BLaER1 treated with 17β-estradiol and CSF1 and Interleukin-3, amounts not matched to agents 10 nM and 100 nM (cell line): ENCODE measurements around the gene ZDHHC7.

ENCODE experiments used
- H3K27ac ChIP-seq, 11 experiments: shearing (Covaris generic); formaldehyde crosslinking; 2 replicates each; pipeline ENCODE4 v1.8.1; 2022
- H3K27me3 ChIP-seq, 11 experiments: shearing (Covaris generic); formaldehyde crosslinking; 2 replicates each; pipeline ENCODE4 v1.8.1; 2022
- H3K36me3 ChIP-seq, 11 experiments: shearing (Covaris generic); formaldehyde crosslinking; 2 replicates each; pipeline ENCODE4 v1.8.1; 2022
- H3K4me1 ChIP-seq, 10 experiments: shearing (Covaris generic); formaldehyde crosslinking; 2 replicates each; pipeline ENCODE4 v1.8.1; 2022
- H3K4me2 ChIP-seq, 11 experiments: shearing (Covaris generic); formaldehyde crosslinking; 2 replicates each; pipeline ENCODE4 v1.8.1; 2022
- H3K4me3 ChIP-seq, 10 experiments: shearing (Covaris generic); formaldehyde crosslinking; 2 replicates each; pipeline ENCODE4 v1.8.1; 2022
- H3K9ac ChIP-seq, 11 experiments: shearing (Covaris generic); formaldehyde crosslinking; 2 replicates each; pipeline ENCODE4 v1.8.1; 2022
- H3K9me3 ChIP-seq, 11 experiments: shearing (Covaris generic); formaldehyde crosslinking; replicated peaks in 1 of 11; 2 replicates each; pipeline ENCODE4 v1.8.1; 2022
- H4K20me1 ChIP-seq, 11 experiments: shearing (Covaris generic); formaldehyde crosslinking; 2 replicates each; pipeline ENCODE4 v1.8.1; 2022
- Cebpa-rat ChIP-seq, 11 experiments: shearing (Covaris generic); IDR thresholded peaks; 2 replicates each; pipeline ENCODE4 v1.8.1; 2022

ZDHHC7 gene

DNA sequence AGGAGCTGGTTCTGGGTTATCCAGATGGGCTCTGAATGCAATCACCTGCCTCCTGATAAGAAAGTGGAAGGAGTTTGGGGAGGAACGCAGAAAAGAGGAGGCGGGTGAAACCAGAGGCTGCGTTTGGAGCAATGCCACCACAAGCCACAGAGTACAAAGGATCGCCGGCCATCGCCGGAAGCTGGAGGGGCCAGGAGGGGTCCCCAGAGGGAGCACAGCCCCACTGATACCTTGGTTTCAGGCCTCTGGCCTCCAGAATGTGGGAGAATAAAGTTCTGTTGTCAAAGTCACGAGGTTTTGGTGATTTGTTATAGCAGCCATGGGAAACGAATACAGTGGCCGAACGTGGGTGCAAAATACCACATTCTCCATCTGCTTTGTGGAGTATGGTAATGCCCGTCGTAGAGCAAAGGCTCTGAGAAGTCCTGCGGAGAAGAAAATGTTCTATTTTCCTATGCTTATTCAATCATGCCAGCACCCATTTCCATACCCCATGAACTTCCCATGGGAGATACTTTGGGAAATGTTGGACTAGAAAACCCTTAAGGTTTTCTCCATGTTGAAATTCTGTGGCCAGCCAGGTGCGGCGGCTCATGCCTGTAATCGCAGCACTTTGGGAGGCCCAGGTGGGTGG is 51.4 kb downstream of the ZDHHC7 start:
- no peaks in the 10 kb centered on the region for H3K9me3 ChIP-seq
- peaks cover 18 to 30% (median 27%) of the 10 kb centered on the region in 10 experiments for H3K4me1 ChIP-seq
- H4K20me1 ChIP-seq = peaks cover 0 to 13% (median 0%) of the 10 kb centered on the region in 11 experiments; a peak in 9 of 22 replicates
- H3K36me3 ChIP-seq = no peaks in the 10 kb centered on the region
- H3K9ac ChIP-seq = peak overlapping the region in 2 of 11 experiments; percentile 8 to 15; a peak in 1 of 22 replicates
- peak overlapping the region; percentile 39 to 91 (median 74) for H3K4me2 ChIP-seq
- H3K27me3 ChIP-seq = peaks cover 0 to 30% (median 7%) of the 10 kb centered on the region in 11 experiments; a peak in 11 of 22 replicates
- H3K4me3 ChIP-seq = no peak overlapping the region; a peak in 1 of 20 replicates
- peak overlapping the region in 2 of 11 experiments; percentile 1 to 12; a peak in 1 of 22 replicates for H3K27ac ChIP-seq
- TF ChIP-seq Cebpa-rat (IDR thresholded peaks at IDR 0.05) = no peak

DNA sequence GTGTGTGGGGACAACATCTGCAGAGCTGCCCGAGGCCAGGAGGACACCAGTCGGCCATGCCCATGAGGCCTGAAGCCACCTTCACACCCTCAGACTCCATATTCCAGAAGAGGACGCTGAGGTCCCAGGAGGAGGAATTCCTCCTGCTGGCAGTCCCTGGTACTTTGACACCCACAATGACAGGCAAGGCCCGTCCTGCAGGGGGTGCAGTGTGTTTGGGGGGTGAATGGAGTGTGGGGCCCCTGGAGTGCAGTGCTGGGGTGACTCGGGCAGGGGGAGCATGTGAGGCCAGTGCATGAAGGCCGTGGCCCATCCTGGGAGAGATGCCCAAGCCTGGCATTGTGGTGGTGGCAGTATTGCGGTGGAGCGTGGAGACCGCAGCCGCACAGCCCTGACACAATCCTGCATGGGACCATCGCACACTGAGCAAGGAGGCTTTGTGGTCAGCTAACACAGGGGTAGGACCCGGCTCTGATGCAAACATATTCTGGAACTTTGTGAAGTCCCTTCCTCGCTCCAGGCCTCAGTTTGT is 52.2 kb downstream of the ZDHHC7 start:
- Histone ChIP-seq H3K27ac (peak overlapping the region in 1 of 11 experiments; percentile 1; a peak in 1 of 22 replicates), H3K9me3 (no peaks in the 10 kb centered on the region)

DNA sequence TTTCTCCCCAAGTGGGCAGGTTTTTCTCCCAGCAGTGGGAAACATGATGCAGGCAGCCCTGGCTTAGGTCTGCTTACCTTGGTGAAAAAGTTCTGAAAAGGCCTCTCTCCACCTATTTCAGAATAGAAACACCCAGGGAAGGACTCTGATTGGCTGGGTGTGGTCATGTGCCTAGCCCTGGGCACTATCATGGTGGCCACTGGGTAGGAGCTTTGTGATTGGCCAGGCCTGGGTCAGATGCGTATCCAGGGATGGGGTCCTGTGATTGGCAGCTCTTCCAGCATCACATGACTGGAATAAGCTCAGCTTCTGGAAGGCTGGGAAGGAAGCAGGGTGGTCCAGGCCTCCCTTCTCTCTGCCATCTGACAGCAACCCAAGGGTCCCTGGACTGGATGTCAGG is 53.5 kb downstream of the ZDHHC7 start:
- Histone ChIP-seq H3K4me2 (no peak overlapping the region), H4K20me1 (peaks cover 0 to 14% (median 0%) of the 10 kb centered on the region in 11 experiments; a peak in 9 of 22 replicates)
- no peak for TF ChIP-seq Cebpa-rat (IDR thresholded peaks at IDR 0.05)

More for the DNA sequence above, 52.2 kb downstream of the ZDHHC7 start:
- peaks cover 0 to 13% (median 0%) of the 10 kb centered on the region in 11 experiments; a peak in 9 of 22 replicates for H4K20me1 ChIP-seq
- 0 out of 22 replicates have a peak overlapping the region, but pooled peaks of 2 of the 11 experiments have one; percentile 8 to 15 for H3K9ac ChIP-seq
- H3K27me3 ChIP-seq = peaks cover 0 to 30% (median 7%) of the 10 kb centered on the region in 11 experiments; a peak in 11 of 22 replicates
- H3K4me1 ChIP-seq = peaks cover 18 to 30% (median 27%) of the 10 kb centered on the region in 10 experiments
- no peaks in the 10 kb centered on the region for H3K36me3 ChIP-seq
- H3K4me2 ChIP-seq = peak overlapping the region; percentile 39 to 91 (median 74)
- TF ChIP-seq Cebpa-rat (IDR thresholded peaks at IDR 0.05) = peak in 3 of 11 experiments; percentile 26 to 42 (median 27); a peak in 2 of 22 replicates
- no peak overlapping the region; a peak in 1 of 20 replicates for H3K4me3 ChIP-seq

GRCh38 chr16:84957192-84957591 is 54.1 kb downstream of the ZDHHC7 start:
- Histone ChIP-seq H3K9me3 (no peaks in the 10 kb centered on the region), H3K4me2 (no peak overlapping the region), H3K27me3 (peaks cover 0 to 26% (median 7%) of the 10 kb centered on the region in 11 experiments; a peak in 11 of 22 replicates), H3K27ac (no peak overlapping the region), H4K20me1 (peaks cover 0 to 17% (median 0%) of the 10 kb centered on the region in 11 experiments; a peak in 9 of 22 replicates), H3K9ac (no peak overlapping the region), H3K36me3 (no peaks in the 10 kb centered on the region), H3K4me1 (peaks cover 28 to 44% (median 35%) of the 10 kb centered on the region in 10 experiments), H3K4me3 (no peak overlapping the region)
- TF ChIP-seq Cebpa-rat (IDR thresholded peaks at IDR 0.05) = no peak

More for the DNA sequence above, 53.5 kb downstream of the ZDHHC7 start:
- Histone ChIP-seq H3K4me1 (peaks cover 27 to 38% (median 33%) of the 10 kb centered on the region in 10 experiments), H3K4me3 (no peak overlapping the region), H3K27me3 (peaks cover 0 to 26% (median 7%) of the 10 kb centered on the region in 11 experiments; a peak in 11 of 22 replicates), H3K9me3 (no peaks in the 10 kb centered on the region), H3K9ac (no peak overlapping the region), H3K27ac (no peak overlapping the region), H3K36me3 (no peaks in the 10 kb centered on the region)

DNA sequence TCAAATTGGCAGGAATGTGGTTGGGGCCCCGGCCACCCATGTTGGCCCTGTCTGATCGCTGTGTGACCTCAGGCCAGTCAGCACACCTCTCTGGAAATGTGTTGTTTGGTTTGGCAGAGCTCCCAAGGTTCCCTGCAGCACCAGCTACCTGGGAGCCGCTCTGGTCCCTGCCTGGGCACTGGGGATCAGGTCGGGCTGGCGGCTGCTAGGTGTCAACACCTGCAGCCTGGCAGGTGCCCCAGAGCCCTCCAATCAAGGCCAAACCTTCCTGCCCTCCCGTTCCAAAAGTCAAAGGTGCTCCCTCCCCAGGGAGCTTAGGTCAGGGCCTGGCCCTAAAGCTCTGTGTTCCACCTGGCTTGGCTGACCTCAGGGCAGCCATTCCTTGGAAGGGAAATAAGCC is 55.9 kb downstream of the ZDHHC7 start:
- Histone ChIP-seq H3K9ac (no peak overlapping the region), H3K36me3 (no peaks in the 10 kb centered on the region), H3K4me3 (no peak overlapping the region), H3K27ac (no peak overlapping the region), H3K4me2 (no peak overlapping the region), H3K4me1 (peaks cover 21 to 37% (median 27%) of the 10 kb centered on the region in 10 experiments), H4K20me1 (peaks cover 0 to 25% (median 0%) of the 10 kb centered on the region in 11 experiments; a peak in 8 of 22 replicates), H3K27me3 (peaks cover 0 to 13% (median 7%) of the 10 kb centered on the region in 11 experiments; a peak in 9 of 22 replicates), H3K9me3 (no peaks in the 10 kb centered on the region)
- TF ChIP-seq Cebpa-rat (IDR thresholded peaks at IDR 0.05) = no peak

GRCh38 chr16:84953190-84953746 is 58.1 kb downstream of the ZDHHC7 start:
- Histone ChIP-seq H3K4me1 (peaks cover 14 to 31% (median 25%) of the 10 kb centered on the region in 10 experiments), H3K36me3 (no peaks in the 10 kb centered on the region), H3K27ac (no peak overlapping the region), H4K20me1 (peaks cover 0 to 16% (median 0%) of the 10 kb centered on the region in 11 experiments; a peak in 4 of 22 replicates), H3K4me2 (peak overlapping the region in 9 of 11 experiments; percentile 1 to 67 (median 48); a peak in 12 of 22 replicates), H3K9me3 (no peaks in the 10 kb centered on the region), H3K27me3 (peaks cover 0 to 16% (median 3%) of the 10 kb centered on the region in 11 experiments; a peak in 4 of 22 replicates), H3K4me3 (no peak overlapping the region), H3K9ac (peak overlapping the region in 2 of 11 experiments; percentile 11 to 31; a peak in 2 of 22 replicates)
- no peak for TF ChIP-seq Cebpa-rat (IDR thresholded peaks at IDR 0.05)

DNA sequence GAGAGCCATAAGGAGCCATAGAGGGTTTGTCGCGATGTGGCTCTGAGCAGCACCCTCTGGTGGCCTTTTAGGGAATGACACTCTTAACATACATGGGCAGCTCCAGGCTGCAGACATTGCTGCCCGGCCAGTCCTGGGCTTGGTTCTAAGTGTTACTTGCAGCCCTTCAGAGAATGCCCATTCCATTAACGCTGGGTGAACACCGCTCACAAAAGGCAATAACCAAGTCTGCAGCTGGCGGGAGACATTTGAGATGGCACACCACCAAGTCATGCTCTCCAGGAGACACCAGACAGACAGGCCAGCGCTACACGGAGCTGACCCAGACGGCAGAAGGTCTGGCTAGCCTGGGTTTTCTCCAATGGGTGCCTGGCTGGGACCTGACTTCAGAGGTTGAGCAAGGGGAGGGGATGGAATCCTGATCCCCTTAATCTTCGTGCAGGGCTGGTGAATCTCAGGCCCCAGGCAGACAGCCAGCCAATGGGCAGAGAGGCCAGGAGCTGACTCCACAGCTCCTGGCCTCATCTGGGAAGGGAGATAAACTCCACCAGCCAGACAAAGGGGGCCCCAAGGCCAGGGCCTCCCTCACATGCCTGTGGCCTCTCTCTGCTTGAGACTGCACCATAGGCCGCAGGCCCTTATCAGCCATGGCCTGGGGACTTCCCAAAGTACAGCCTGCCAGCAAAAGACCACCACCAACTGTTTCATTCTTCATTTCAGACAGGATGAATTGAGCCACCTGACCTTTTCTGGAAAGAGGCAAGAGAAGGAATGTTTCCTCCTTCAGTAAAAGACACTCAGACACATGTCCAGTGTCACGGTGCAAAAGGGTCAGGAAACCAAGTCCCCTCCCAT is 58.8 kb downstream of the ZDHHC7 start:
- TF ChIP-seq Cebpa-rat (IDR thresholded peaks at IDR 0.05) = no peak
- H3K27ac ChIP-seq = no peak overlapping the region
- H3K9me3 ChIP-seq = no peaks in the 10 kb centered on the region
- H3K4me1 ChIP-seq = peaks cover 21 to 38% (median 32%) of the 10 kb centered on the region in 10 experiments
- no peaks in the 10 kb centered on the region for H3K36me3 ChIP-seq
- H4K20me1 ChIP-seq = peaks cover 0 to 23% (median 0%) of the 10 kb centered on the region in 11 experiments; a peak in 4 of 22 replicates
- peaks cover 0 to 17% (median 3%) of the 10 kb centered on the region in 11 experiments; a peak in 4 of 22 replicates for H3K27me3 ChIP-seq
- H3K9ac ChIP-seq = peak overlapping the region in 2 of 11 experiments; percentile 11 to 31; a peak in 1 of 22 replicates
- peak overlapping the region in 9 of 11 experiments; percentile 1 to 67 (median 48); a peak in 12 of 22 replicates for H3K4me2 ChIP-seq
- H3K4me3 ChIP-seq = no peak overlapping the region

- peaks cover 0 to 25% (median 0%) of the 10 kb centered on the region in 11 experiments; a peak in 4 of 22 replicates for H4K20me1 ChIP-seq
- H3K36me3 ChIP-seq = no peaks in the 10 kb centered on the region
- no peaks in the 10 kb centered on the region for H3K9me3 ChIP-seq
- H3K4me2 ChIP-seq = no peak overlapping the region
- no peak overlapping the region for H3K9ac ChIP-seq
- no peak for TF ChIP-seq Cebpa-rat (IDR thresholded peaks at IDR 0.05)
- H3K4me3 ChIP-seq = no peak overlapping the region
- no peak overlapping the region for H3K27ac ChIP-seq
- H3K4me1 ChIP-seq = peaks cover 32 to 49% (median 42%) of the 10 kb centered on the region in 10 experiments
- peaks cover 0 to 17% (median 3%) of the 10 kb centered on the region in 11 experiments; a peak in 5 of 22 replicates for H3K27me3 ChIP-seq
These were observed 60.4 kb downstream of the ZDHHC7 start for GRCh38 chr16:84950906-84951305.
